ENCODE data around the gene GALNT2.

Gene GALNT2

GRCh38 chr1:230315099-230315498 lies 248.1 kb downstream of the GALNT2 start:
- DNase-seq: no peak
- Histone ChIP-seq H3K9me3 (ENCODE audit: severe bottlenecking) (no peaks in the 10 kb centered on the region), H3K27me3 (ENCODE audit: insufficient read depth, low read depth, severe bottlenecking) (no peaks in the 10 kb centered on the region), H3K4me3 (ENCODE audit: low read depth, low read length) (no peak overlapping the region), H3K27ac (no peak overlapping the region), H3K36me3 (no peaks in the 10 kb centered on the region)
- peak; percentile 54 for TF ChIP-seq CTCF (IDR thresholded peaks at IDR 0.05; ENCODE audit: low read depth, low read length)

- H3K4me3 ChIP-seq (ENCODE audit: low read depth, low read length): no peak overlapping the region
- H3K27me3 ChIP-seq (ENCODE audit: insufficient read depth, low read depth, severe bottlenecking): no peaks in the 10 kb centered on the region
- no peak overlapping the region for H3K27ac ChIP-seq
- no peak for DNase-seq
- H3K36me3 ChIP-seq: no peaks in the 10 kb centered on the region; the same call in 1 of the 2 replicates
- H3K9me3 ChIP-seq (ENCODE audit: severe bottlenecking): no peaks in the 10 kb centered on the region
- TF ChIP-seq CTCF (IDR thresholded peaks at IDR 0.05; ENCODE audit: low read depth, low read length): no peak
These were observed 250.1 kb downstream of the GALNT2 start for GRCh38 chr1:230316864-230317745.

- Histone ChIP-seq H3K4me3 (ENCODE audit: low read depth, low read length) (no peak overlapping the region), H3K27ac (no peak overlapping the region), H3K9me3 (ENCODE audit: severe bottlenecking) (no peaks in the 10 kb centered on the region), H3K27me3 (ENCODE audit: insufficient read depth, low read depth, severe bottlenecking) (no peaks in the 10 kb centered on the region), H3K36me3 (peaks cover 6% of the 10 kb centered on the region)
- no peak for DNase-seq
- TF ChIP-seq CTCF (IDR thresholded peaks at IDR 0.05; ENCODE audit: low read depth, low read length): no peak
These were observed 251.1 kb downstream of the GALNT2 start for GRCh38 chr1:230317823-230318819.

- Histone ChIP-seq H3K4me3 (ENCODE audit: low read depth, low read length) (no peak overlapping the region), H3K27me3 (ENCODE audit: insufficient read depth, low read depth, severe bottlenecking) (no peaks in the 10 kb centered on the region), H3K9me3 (ENCODE audit: severe bottlenecking) (no peaks in the 10 kb centered on the region), H3K27ac (no peak overlapping the region), H3K36me3 (peaks cover 10% of the 10 kb centered on the region)
- no peak for TF ChIP-seq CTCF (IDR thresholded peaks at IDR 0.05; ENCODE audit: low read depth, low read length)
- DNase-seq: no peak
These were observed 252.1 kb downstream of the GALNT2 start for GRCh38 chr1:230319014-230319747.

- Histone ChIP-seq H3K27me3 (ENCODE audit: insufficient read depth, low read depth, severe bottlenecking) (no peaks in the 10 kb centered on the region), H3K4me3 (ENCODE audit: low read depth, low read length) (no peak overlapping the region), H3K36me3 (peaks cover 23% of the 10 kb centered on the region), H3K9me3 (ENCODE audit: severe bottlenecking) (no peaks in the 10 kb centered on the region), H3K27ac (no peak overlapping the region)
- no peak for DNase-seq
- no peak for TF ChIP-seq CTCF (IDR thresholded peaks at IDR 0.05; ENCODE audit: low read depth, low read length)
These were observed 253.8 kb downstream of the GALNT2 start for GRCh38 chr1:230320804-230321203.
